Inflammatory macrophage treated with lipopolysaccharide for 1 hour (primary cell): Measurements from ENCODE around the gene GSG1L.

Experiments used
- DNase-seq, 2 donors: peaks; one replicate each; pipeline ENCODE4 v3.0.0-alpha.2; 2020 to 2022

Gene GSG1L

DNA sequence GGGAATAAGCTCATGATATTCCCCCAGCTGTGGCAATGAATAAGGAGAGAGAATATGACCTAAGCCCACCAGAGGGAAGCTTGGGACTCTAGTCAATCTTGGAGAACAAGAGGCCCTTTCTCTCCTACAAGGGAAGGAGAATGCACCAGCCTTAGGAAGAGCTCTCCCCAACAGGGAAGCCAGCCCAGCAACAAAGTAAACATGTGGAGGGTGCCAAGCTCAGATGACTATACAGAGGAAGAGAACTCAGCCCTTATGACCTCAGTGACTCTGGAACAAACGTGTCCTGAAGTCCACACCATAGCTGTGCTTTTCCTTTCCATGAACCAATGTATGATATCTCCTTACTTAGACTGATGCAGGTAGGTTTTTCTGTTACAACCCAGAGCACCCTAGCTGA lies 219.7 kb downstream of the GSG1L start:
- DNase-seq: no peak

DNA sequence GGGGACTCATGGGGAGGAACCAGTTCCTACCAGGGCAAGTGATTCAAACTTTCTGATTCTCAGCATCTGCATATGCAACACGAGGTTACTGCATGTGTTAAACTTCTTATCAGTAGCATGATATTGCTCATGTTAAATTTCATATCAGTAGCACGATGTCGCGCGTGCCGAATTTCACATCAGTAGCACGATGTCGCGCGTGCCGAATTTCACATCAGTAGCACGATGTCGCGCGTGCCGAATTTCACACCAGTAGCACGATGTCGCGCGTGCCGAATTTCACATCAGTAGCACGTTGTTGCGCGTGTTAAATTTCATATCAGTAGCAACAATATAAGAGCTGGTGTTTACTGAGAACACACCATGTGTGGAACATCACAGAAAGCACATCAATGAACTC lies 221.6 kb downstream of the GSG1L start:
- DNase-seq: no peak

DNA sequence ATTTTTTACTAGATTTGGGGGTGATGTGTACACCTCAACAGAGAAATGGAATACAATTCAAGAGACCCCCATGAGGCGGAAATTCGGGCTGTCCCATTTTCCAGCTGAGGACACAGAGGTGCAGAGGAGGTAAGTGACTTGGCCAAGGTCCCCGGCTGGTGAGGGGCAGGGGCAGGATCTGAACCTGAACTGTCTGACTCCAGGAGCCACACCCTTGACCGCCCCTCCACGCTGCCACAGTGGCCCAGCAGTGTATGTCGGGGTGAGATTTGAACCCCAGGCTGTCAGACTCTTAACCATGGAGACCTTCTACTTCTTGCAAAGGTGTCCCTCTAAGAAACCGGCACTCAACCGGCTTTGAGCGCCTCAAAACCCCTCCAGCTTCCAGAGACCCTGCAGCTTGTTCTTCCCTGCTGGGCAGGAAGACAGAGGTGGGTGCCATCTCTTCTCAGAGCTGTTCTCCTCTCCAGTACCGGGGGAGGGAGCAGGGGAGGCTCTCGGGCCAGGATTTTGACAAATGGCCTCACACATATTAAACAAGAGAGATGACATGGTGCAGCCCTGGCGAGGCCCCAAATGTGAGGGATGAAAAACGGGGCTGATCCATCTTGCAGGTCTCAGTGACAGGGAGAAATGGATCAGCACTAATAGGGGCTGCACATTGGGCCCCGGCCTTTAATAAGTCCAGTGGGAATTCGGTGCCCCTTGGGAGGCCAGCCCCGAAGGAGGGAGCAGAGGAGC lies 222.3 kb downstream of the GSG1L start:
- no peak for DNase-seq

DNA sequence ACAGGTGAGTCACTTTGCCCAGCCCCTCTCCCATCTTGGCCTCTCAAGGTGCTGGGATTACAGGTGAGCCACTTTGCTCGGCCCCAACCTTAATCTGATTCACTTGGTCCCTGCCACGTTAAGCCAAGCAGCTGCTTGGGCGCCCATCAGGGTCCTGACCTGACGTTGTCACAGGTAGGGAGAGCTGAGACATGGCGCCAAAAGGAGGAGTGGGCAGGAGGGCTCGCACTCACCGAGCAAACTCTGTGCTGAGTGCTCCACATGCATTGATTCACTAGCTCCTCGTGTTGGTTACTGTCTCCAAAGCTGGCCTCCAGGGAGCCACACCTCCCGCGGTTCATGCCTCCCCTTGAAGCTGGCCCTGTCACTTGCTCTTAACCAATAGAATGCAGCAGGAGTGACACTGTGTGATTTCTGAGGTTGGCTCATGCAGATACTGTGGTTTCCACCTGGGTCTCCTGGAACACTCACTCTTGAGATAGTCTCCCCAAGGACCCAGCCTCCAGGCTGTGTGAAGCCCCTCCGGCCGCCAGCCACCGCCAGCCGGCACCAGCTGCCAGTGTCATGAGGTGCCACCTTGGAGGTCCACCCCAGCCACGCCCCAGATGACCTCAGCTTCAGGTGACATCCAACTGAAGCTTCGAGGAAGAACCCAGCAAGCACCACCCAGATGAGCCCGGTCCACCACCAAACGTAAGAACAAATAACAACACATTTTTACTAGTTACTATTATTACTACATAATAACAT lies 223.0 kb downstream of the GSG1L start:
- no peak for DNase-seq

DNA sequence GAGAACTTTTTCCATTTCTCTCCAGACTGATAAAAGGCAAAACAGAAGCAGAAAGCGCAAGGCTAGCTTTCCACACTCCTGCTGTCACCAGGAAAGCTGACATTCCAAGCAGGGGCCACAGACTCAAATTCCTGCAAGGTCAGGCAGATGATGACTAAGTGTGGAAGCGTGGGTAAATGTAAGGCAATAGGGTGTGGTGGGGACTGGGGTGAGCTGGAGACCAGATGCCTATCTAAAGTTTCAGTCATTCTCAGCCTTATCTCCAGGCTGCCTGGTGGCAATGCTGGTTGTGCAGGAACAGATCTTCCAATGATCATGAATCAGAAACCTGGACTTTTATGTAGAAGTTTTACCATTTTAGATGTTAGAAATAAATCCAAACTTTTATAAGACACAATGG lies 224.1 kb downstream of the GSG1L start:
- DNase-seq: no peak

DNA sequence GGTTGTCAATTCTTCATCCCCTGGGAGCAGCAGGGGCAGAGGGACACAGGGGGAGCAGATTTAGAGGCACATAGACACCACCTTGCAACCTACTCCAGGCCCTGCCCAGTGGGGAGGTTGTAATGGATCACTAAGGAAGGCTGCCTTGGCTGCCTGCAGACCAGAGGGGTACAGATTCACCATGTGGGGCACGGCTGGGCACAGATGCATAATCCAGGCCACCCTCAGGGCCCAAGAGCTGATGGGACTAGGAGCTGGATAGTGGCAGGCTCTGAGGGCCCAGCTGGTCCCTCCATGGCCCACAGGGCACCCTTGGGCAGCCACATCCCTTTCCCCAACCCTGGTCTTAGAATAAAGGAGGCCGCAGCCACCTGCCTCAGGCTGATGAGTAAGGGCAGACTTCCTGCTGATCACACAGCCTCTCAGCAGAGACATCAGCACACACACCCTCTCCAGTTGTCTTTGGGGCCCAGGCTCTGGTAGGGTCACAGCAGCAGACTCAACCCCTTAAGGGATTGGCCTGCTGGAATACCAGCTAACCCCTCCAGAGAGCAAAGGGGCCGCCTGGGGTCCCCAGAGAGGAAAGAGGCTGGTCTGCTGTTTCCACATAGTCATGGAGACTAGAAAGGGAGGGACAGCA lies 224.9 kb downstream of the GSG1L start:
- DNase-seq: no peak

DNA sequence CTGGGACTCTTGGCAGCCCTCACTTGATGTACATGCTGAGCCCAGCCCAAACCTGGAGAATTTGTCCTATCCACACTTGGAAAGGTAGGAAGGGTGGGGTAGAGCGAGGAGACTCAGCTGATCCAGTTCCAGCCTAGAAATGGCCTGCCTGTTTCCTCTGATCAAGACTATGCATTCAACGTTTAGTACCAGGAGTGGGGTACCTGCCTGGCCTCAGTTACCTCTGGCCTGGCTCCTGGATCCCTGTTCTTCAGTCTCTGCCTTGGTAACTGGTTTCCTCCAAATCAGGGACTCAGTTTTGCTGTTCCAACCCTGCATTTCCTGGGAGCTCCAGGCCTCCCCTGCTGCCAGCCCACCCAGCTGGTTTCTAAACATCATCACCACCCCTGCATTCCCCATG lies 233.5 kb downstream of the GSG1L start:
- no peak for DNase-seq

DNA sequence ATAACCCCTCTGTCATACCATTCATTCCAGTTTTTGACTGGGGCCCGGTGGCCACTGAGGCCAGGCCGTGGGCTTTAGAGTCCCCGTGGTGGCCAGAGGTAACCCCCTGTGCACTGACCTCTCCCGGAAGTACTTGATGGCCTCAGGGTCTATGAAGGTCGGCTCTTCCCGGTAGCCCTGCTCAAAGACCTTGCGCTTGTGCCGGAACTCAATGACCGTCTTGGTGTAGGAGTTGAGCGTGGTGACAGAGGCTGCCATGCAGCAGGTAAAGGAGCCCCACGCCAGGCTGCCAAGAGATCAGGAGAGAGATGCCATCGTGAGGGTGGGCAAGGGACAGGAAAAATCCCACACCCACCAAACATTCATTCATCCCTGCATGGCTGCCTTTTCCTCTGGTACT lies 234.8 kb downstream of the GSG1L start:
- no peak for DNase-seq

DNA sequence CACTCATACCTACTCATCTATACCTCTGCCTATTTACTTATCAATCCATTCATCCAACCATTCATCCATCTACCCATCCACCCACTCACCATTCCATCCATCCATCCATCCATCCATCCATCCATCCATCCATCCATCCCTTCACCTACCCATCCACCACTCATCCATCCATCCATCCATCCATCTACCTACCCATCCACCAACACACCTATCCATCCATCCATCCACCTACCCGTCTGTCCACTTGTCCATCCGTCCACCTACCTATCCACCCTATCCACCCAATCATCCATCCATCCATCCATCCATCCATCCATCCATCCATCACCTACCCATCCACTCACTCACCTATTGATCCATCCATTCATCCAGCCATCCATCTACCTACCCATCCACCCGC lies 235.7 kb downstream of the GSG1L start:
- no peak for DNase-seq

DNA sequence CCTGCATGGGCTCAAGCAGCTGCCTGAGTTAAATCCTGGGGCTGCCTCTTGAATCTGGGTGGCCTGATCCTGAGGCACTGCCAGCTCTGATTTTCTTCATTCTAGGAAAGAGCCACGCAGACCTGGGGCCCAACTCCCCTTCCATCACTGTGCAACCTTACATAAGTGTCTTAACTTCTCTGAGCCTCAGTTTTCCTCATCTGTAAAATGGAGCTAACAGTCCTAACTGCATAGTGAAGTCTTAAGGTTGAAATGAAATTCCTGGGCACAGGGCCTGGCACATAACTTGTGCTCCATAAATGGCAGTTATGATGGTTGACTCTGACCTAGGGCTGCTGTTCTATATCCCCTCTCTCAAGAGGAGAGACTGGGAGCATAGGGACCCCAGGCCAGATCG lies 236.6 kb downstream of the GSG1L start:
- no peak for DNase-seq

DNA sequence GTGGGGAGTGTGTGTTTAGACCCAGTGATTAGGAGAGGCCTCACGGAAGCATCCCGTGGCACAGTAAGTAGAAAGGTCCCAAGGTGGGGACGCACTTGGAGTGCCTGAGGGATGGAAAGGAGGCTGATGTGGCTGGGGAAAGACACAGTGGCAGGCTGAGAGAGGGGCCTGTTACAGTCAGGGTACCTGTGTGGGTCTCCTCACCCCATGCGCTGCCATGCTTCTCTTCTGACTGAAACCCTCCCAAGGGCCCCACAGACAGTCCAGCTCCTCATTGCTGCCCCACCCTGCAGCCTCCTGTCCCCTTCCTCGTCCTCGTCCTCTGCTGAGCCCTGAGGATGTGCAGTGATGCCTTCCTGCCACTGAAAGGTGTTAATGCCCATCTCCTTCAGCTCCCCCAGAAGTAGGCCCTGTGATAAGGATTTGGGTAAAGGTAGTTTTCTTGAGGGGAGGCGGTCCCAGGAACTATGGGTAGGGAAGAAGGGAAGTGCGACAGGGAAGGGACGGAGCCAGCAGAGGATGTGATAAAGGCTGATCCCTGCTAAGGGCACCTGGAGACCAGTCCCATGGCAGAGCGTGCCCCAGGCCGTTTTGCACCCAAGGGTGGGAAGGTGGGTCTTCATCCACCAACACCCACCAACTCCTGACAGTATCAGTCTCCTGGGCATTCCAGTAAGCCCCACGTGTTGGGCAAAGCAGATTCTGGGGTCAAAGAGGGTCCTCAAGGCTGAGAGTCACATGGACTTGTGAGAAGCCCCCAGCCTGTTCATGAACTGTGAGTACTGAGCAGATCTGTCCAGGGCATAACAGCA lies 237.2 kb downstream of the GSG1L start:
- DNase-seq: no peak

DNA sequence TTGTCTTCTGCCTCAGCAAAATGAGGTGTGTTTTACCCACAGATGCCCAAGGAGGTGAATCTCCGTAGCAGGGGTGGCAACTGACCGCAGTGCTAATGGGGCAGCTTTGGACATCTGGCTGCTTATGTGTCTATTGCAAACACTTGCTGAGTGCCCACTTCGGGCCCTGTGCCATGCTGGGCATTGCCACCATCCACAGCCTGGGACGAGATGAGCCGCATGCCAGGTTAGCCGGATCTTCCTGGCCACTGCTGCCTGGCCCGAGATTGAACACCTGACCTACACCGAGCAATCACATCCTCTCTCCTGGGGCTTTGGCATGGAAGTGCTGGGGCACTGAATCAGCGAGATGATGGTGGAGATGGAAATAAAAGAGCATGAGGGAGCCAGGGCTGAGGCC lies 238.7 kb downstream of the GSG1L start:
- no peak for DNase-seq

DNA sequence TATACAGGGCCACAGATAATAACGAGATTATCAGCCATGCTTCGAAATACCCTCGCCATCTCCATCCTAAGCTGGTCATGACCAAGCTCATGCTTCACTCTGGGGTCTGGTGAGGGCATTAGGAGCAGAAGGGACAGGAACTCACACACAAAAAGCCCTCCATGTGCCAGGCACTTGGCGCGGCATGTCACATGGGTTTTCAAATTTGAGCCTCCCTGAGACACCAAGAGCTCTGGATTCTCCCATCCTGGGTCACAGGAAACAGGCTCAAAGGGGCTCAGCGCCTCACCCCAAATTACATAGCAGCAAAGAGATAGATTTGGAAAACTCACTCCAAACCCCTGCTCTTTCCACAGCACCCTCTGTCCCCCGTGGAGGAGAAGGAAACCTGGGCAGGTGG lies 239.5 kb downstream of the GSG1L start:
- no peak for DNase-seq

DNA sequence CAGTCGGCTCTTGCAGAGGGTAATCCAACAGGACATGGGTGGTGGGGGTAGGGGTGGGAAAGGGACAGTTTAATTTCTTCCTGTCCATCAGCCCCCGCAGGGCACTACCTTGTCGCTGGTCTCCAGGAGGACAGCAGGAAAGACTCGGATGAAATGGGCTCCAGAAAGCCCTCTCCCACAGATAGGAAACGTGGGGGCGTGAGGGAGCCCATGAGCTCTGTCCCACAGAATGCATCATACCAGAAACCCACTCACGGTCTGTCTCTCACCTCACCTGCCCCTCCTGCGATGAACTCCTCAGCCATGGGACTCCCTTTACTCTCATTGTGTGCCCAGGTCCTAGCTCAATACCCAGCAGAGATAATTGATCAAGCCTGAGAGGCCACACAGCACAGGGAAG lies 240.1 kb downstream of the GSG1L start:
- DNase-seq: no peak

DNA sequence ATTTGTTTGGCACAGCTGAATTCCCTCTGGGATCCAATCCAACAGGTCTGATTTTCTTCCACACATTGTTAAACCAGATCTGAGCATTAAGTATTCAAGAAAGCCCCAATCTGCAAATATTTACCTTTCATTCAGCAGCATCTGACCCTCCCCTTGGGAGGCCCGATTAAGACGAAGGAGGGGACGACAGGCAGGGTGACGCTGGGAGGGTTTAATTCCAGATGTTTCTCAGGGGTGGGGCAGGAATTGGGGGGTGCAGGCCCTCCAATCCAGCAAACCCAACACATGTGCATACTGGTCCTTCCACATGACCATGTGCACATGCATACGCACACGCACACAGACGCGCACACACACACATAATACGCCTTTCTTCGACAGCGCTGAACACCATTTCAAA lies 240.5 kb downstream of the GSG1L start:
- DNase-seq: no peak

DNA sequence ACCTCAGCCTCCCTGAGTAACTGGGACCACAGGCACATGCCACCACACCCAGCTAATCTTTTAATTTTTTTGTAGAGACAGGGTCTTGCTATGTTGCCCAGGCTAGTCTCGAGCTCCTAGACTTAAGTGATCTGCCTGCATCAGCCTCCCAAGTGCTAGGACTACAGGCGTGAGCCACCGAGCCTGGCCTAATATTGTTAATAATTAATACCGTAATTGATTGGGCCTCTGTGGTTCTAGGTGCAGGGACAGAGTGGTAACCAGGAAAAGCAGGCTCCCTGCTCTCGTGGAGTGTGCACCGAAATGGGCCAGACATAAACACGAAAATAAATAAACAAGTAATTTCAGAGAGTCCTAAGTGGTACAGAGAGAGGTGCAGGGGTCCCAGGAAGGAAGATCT lies 241.0 kb downstream of the GSG1L start:
- no peak for DNase-seq

DNA sequence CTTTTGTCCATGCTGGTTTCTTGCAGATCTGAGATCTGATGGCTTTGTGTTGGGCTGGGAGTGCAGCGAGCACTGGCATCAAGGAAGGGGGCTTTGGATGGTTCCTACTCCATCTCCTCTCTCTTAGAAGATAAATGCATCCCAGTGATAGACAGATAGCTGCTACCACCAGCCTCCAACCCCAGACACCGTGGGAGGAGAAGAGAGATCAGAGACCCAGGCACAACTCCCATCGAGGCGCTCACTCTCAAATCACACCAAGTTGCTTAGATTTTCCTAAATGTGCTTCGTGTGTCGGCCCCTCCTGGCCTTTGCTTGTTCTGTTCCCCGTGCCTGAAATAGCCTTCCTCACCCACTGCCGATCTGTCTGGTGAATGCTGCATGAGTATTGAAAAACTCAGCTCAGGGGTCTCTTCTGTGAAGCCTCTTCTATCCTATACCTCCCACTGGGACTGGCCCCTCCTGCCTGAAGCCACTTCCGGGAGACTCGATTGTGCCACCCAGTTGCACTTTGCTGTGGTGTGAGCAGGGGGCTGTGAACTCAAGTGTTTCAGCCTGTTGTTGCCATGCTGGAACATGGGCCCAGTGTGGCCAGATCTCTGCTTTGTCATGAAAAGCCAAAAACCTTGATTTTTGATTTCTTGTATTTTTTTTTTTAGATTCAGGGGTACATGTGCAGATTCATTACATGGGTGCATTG lies 242.7 kb downstream of the GSG1L start:
- no peak for DNase-seq

DNA sequence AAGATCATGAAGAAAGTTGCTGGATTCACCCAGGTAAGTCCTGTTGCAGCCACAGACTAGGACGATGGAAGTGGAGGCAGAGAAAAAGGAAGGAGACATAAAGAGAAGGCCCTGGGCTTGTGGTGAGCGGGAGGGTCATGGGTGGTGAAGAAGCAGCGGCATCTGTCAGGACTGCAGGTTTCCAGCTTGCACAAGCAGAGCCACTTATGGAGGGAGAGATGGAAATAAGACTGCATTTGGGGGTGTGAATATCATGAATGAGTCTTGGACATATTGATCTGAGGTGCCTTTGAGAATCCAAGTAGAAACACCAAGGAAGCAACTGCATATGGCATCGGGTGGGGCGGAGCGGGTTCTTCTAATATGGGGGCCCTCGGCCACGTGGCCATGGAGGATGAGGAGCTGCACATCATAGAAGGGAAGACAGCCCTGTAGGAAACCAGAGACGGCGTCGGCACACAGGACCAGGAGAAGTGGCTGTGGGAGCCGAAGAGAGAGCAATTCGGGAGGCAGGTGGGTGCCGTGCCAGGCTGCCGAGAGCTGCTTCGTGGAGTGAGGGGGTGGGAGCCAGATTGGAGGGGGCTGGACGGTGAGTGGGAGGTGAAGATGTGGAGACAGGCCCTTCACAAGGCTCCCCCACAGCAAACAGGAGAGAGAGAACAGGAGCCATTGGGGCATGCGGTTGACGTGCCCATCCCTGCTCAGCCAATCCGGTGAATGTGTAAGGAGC lies 243.5 kb downstream of the GSG1L start:
- no peak for DNase-seq

DNA sequence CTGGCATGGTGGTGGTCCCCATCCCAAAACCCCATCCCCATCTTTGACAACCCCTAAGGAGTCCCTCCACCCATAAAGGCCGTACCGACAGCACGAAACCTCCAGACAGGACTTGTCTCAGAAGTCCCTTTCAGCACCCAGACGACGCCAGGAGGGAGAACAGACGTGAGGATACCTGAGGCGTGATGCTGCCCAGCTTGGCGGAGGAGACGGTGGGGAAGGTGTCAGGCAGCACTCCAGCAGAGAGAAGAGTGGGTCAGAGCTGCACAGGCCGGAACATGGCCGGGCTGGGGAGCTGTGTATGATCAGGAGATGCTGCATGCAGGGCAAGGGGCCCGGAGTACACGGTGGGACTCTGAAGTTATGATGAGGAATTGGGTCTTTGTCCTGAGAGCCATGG lies 244.2 kb downstream of the GSG1L start:
- no peak for DNase-seq

DNA sequence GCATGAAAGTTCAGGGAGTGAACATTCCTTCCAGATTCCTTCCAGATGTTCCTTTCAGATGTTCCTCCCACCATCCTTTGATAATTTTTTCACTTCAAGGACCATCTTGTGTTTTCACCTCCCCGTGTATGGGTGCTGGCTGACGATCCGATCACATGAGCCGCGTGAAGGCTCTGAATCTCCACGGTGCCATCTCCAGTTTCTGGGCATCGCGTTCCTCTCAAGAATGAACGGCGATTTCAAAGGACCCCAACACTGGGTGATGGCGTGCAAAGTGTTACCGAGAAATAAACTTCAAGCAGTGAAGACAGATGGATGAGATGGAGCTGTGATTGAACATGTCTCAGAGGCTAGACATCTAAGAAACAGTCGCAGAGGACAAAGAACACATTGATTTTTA lies 245.3 kb downstream of the GSG1L start:
- no peak for DNase-seq

DNA sequence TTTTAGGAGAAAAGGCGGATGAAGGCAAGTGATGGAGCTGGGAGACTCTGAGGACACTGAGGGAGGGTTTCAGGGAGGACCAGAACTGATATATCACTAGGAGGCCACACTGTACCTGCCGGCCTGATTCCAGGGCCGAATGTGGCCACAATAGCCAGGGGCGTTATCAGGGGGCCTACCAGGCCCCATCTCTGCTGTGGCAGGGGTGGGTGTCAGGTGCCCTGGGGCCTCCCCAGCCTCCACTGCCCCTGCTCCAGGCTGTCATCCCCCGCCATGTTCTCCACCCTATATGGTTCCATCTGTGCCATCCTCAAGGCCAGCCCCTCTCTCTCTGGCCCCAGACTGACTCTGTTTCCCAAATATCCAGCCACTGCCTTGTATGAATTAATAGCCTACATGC lies 246.5 kb downstream of the GSG1L start:
- DNase-seq: no peak

DNA sequence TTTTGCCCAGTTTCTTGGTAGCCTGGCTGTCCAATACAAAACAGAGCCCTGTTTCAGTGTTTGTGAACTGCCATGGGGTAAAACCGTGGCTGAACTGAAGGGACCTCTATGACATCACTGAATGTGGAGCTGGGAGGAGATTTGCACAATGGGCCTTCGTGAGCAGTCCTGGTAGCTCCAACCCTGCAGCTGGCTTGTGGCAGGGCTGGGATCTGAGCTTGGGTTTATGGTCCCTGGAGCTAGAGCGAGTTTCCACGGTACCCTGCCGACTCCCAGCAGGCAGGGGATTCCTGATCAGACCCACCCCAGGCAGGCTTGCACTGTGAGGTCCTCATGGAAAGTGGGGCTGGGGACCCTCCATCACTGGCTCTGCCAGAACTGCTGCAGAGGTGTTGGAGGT lies 247.0 kb downstream of the GSG1L start:
- DNase-seq: no peak
